Measurements from ENCODE around the gene CHM.
"Not testable (repeated sequence)": the region's sequence is repeated elsewhere in the genome, so short reads cannot be mapped to it uniquely, and the experiment has no call there.

Gene CHM

GRCh38 chrX:86028681-86029080 is 18.7 kb downstream of the CHM start:
- no peaks in the 10 kb centered on the region for H3K4me1 ChIP-seq (ENCODE audit: control insufficient read depth, insufficient read depth, low read length)

DNA sequence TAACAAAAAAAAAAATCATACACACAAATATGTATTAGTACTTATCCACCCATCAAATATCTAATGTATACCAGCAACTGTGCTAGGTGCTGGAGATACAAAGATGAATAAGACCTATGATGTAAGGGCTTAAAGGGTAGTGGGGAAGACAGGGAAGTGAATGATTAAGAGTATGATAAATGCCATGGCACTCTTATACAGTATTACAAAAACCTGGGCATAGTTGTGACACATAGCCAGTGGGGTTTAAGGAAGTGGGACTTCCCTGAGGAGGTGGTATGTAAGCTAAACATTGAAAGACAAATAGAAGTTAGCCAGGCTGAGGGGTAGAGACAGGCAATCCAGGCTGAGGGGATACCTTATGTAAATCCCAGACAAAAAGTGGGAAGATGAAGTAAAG is 23.5 kb downstream of the CHM start:
- H3K9me3 ChIP-seq (ENCODE audit: control insufficient read depth, low read length) = no peaks in the 10 kb centered on the region
- H3K27me3 ChIP-seq (ENCODE audit: control insufficient read depth, insufficient read depth, low read length, poor library complexity, severe bottlenecking) = no peaks in the 10 kb centered on the region
- no peaks in the 10 kb centered on the region for H3K36me3 ChIP-seq (ENCODE audit: control insufficient read depth, insufficient read depth, low read length)
- no peak overlapping the region for H3K27ac ChIP-seq (ENCODE audit: insufficient read depth, low read depth, low read length, poor library complexity, severe bottlenecking)
- no peaks in the 10 kb centered on the region for H3K4me1 ChIP-seq (ENCODE audit: control insufficient read depth, insufficient read depth, low read length)
- H3K4me3 ChIP-seq (ENCODE audit: insufficient read depth, low read depth, low read length) = no peak overlapping the region

More at GRCh38 chrX:86028681-86029080, 18.7 kb downstream of the CHM start:
- Histone ChIP-seq H3K9me3 (ENCODE audit: control insufficient read depth, low read length) (no peaks in the 10 kb centered on the region), H3K27me3 (ENCODE audit: control insufficient read depth, insufficient read depth, low read length, poor library complexity, severe bottlenecking) (no peaks in the 10 kb centered on the region), H3K4me3 (ENCODE audit: insufficient read depth, low read depth, low read length) (no peak overlapping the region), H3K27ac (ENCODE audit: insufficient read depth, low read depth, low read length, poor library complexity, severe bottlenecking) (no peak overlapping the region), H3K36me3 (ENCODE audit: control insufficient read depth, insufficient read depth, low read length) (no peaks in the 10 kb centered on the region)
- 100% methylated on average over 2 of the region's 2 CpGs; no CpG with 5 or more reads in 1 of the 2 experiments for WGBS, 2 experiments

GRCh38 chrX:86021652-86022289 is 25.6 kb downstream of the CHM start:
- Histone ChIP-seq H3K4me1 (ENCODE audit: control insufficient read depth, insufficient read depth, low read length) (no peaks in the 10 kb centered on the region), H3K9me3 (ENCODE audit: control insufficient read depth, low read length) (no peaks in the 10 kb centered on the region), H3K36me3 (ENCODE audit: control insufficient read depth, insufficient read depth, low read length) (no peaks in the 10 kb centered on the region), H3K4me3 (ENCODE audit: insufficient read depth, low read depth, low read length) (no peak overlapping the region), H3K27me3 (ENCODE audit: control insufficient read depth, insufficient read depth, low read length, poor library complexity, severe bottlenecking) (no peaks in the 10 kb centered on the region), H3K27ac (ENCODE audit: insufficient read depth, low read depth, low read length, poor library complexity, severe bottlenecking) (no peak overlapping the region)

- WGBS, 2 experiments = 81 to 83% methylated on average over 4 of the region's 4 CpGs
- Histone ChIP-seq H3K27me3 (ENCODE audit: control insufficient read depth, insufficient read depth, low read length, poor library complexity, severe bottlenecking) (no peaks in the 10 kb centered on the region), H3K27ac (ENCODE audit: insufficient read depth, low read depth, low read length, poor library complexity, severe bottlenecking) (no peak overlapping the region), H3K9me3 (ENCODE audit: control insufficient read depth, low read length) (no peaks in the 10 kb centered on the region), H3K36me3 (ENCODE audit: control insufficient read depth, insufficient read depth, low read length) (no peaks in the 10 kb centered on the region), H3K4me3 (ENCODE audit: insufficient read depth, low read depth, low read length) (no peak overlapping the region), H3K4me1 (ENCODE audit: control insufficient read depth, insufficient read depth, low read length) (no peaks in the 10 kb centered on the region)
Observed at GRCh38 chrX:86016139-86016538, 31.2 kb downstream of the CHM start.

DNA sequence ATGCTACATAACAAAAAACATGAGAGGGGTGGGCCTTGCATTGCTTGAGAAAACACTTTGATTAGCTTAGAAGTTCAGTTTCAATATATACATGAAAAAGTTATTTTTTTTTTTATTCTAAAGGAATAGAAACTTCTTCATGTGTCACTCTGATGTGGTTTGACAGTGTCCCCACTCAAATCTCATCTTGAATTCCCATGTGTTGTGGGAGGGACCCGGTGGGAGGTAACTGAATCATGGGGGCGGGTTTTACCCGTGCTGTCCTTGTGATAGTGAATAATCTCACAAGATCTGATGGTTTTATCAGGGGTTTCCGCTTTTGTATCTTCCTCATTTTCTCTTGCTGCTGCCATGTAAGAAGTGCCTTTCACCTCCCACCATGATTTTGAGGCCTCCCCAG is 32.4 kb downstream of the CHM start:
- H3K36me3 ChIP-seq (ENCODE audit: control insufficient read depth, insufficient read depth, low read length); H3K27me3 ChIP-seq (ENCODE audit: control insufficient read depth, insufficient read depth, low read length, poor library complexity, severe bottlenecking); H3K4me3 ChIP-seq (ENCODE audit: insufficient read depth, low read depth, low read length); H3K9me3 ChIP-seq (ENCODE audit: control insufficient read depth, low read length); H3K4me1 ChIP-seq (ENCODE audit: control insufficient read depth, insufficient read depth, low read length); H3K27ac ChIP-seq (ENCODE audit: insufficient read depth, low read depth, low read length, poor library complexity, severe bottlenecking): not testable (repeated sequence)
- 86 to 89% methylated on average over 4 of the region's 4 CpGs for WGBS, 2 experiments

DNA sequence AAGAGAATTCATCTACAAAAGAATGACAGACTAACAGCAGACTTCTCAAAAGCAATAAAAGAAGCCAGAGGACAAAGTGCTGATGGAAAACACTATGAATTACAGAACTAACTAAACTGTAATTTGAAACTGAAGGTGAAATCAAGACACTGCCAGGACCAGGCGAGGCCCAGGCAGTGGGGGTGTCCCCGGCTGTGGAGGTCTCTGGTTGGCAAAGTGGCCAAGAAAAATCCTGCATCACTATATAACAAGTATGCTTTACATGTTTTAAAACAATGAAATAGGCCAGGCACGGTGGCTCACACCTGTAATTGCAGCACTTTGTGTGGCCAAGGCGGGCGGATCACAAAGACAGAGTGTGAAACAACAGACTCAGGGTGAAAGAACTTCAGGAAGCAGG is 32.9 kb downstream of the CHM start:
- Histone ChIP-seq H3K9me3 (ENCODE audit: control insufficient read depth, low read length) (no peaks in the 10 kb centered on the region), H3K4me3 (ENCODE audit: insufficient read depth, low read depth, low read length) (no peak overlapping the region), H3K4me1 (ENCODE audit: control insufficient read depth, insufficient read depth, low read length) (no peaks in the 10 kb centered on the region), H3K27ac (ENCODE audit: insufficient read depth, low read depth, low read length, poor library complexity, severe bottlenecking) (no peak overlapping the region), H3K27me3 (ENCODE audit: control insufficient read depth, insufficient read depth, low read length, poor library complexity, severe bottlenecking) (no peaks in the 10 kb centered on the region), H3K36me3 (ENCODE audit: control insufficient read depth, insufficient read depth, low read length) (no peaks in the 10 kb centered on the region)
- whole genome bisulfite sequencing, 2 experiments = 65 to 67% methylated on average over 3 to 5 of the region's 5 CpGs

DNA sequence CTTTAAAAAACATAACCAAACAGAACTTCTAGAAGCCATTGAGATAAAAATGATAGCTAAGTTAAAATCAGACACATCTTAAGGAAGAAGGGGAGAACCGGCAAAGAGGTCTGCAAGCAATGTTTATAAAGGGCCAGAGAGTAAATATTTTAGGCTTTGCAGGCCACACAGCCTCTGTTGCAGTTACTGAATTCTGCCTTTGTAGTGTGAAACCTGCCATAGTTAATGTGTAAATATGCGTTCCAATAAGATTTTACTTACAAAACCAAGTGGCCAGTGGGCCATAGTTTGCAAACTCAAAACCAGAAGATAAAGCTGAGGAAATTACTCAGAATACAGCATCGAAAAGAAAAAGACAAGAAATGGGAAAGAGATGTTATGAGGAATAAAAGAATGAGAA is 33.6 kb downstream of the CHM start:
- Histone ChIP-seq H3K36me3 (ENCODE audit: control insufficient read depth, insufficient read depth, low read length) (no peaks in the 10 kb centered on the region), H3K27me3 (ENCODE audit: control insufficient read depth, insufficient read depth, low read length, poor library complexity, severe bottlenecking) (no peaks in the 10 kb centered on the region), H3K9me3 (ENCODE audit: control insufficient read depth, low read length) (no peaks in the 10 kb centered on the region), H3K27ac (ENCODE audit: insufficient read depth, low read depth, low read length, poor library complexity, severe bottlenecking) (no peak overlapping the region), H3K4me3 (ENCODE audit: insufficient read depth, low read depth, low read length) (no peak overlapping the region), H3K4me1 (ENCODE audit: control insufficient read depth, insufficient read depth, low read length) (no peaks in the 10 kb centered on the region)
- 90 to 92% methylated on average over 2 to 3 of the region's 3 CpGs for WGBS, 2 experiments

DNA sequence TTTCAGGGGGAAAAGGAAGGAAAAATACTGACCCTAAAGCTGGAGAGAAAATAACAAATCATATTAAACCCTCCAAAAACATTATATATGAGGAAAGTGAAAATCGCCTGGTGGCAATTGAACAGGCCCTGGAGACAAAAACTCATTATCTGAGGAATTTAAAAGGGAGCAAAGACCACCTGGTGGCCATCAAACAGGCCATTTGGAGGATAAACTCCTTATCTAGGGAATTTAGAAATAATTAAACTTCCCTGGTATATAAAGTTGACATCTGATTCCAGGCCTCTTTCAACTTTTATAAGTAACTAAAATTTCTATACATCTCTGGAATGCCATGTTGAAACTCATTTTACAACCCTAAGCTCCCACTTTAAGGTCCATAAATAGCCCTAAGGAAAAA is 35.2 kb downstream of the CHM start:
- Histone ChIP-seq H3K4me3 (ENCODE audit: insufficient read depth, low read depth, low read length) (no peak overlapping the region), H3K27me3 (ENCODE audit: control insufficient read depth, insufficient read depth, low read length, poor library complexity, severe bottlenecking) (no peaks in the 10 kb centered on the region), H3K36me3 (ENCODE audit: control insufficient read depth, insufficient read depth, low read length) (no peaks in the 10 kb centered on the region), H3K9me3 (ENCODE audit: control insufficient read depth, low read length) (no peaks in the 10 kb centered on the region), H3K4me1 (ENCODE audit: control insufficient read depth, insufficient read depth, low read length) (no peaks in the 10 kb centered on the region), H3K27ac (ENCODE audit: insufficient read depth, low read depth, low read length, poor library complexity, severe bottlenecking) (no peak overlapping the region)
- WGBS, 2 experiments = 71% methylated on average over 1 of the region's 1 CpG; no CpG with 5 or more reads in 1 of the 2 experiments

GRCh38 chrX:86009803-86010202 is 37.6 kb downstream of the CHM start:
- H3K27ac ChIP-seq (ENCODE audit: insufficient read depth, low read depth, low read length, poor library complexity, severe bottlenecking); H3K4me3 ChIP-seq (ENCODE audit: insufficient read depth, low read depth, low read length); H3K36me3 ChIP-seq (ENCODE audit: control insufficient read depth, insufficient read depth, low read length); H3K4me1 ChIP-seq (ENCODE audit: control insufficient read depth, insufficient read depth, low read length); H3K27me3 ChIP-seq (ENCODE audit: control insufficient read depth, insufficient read depth, low read length, poor library complexity, severe bottlenecking); H3K9me3 ChIP-seq (ENCODE audit: control insufficient read depth, low read length): not testable (repeated sequence)
- WGBS, 2 experiments = no CpG with 5 or more reads among the region's 1 CpG

GRCh38 chrX:86007891-86008290 is 39.5 kb downstream of the CHM start:
- not testable (repeated sequence) for H3K4me1 ChIP-seq (ENCODE audit: control insufficient read depth, insufficient read depth, low read length); H3K4me3 ChIP-seq (ENCODE audit: insufficient read depth, low read depth, low read length); H3K9me3 ChIP-seq (ENCODE audit: control insufficient read depth, low read length); H3K27me3 ChIP-seq (ENCODE audit: control insufficient read depth, insufficient read depth, low read length, poor library complexity, severe bottlenecking); H3K36me3 ChIP-seq (ENCODE audit: control insufficient read depth, insufficient read depth, low read length); H3K27ac ChIP-seq (ENCODE audit: insufficient read depth, low read depth, low read length, poor library complexity, severe bottlenecking)
- 94 to 97% methylated on average over 3 of the region's 4 CpGs for WGBS, 2 experiments

All from ectodermal cell (in vitro differentiated cells).